ENCODE results near the gene CPNE6.
A peak's percentile ranks its signal among the peaks of the same experiment; 100 is the strongest.

CPNE6 gene

GRCh38 chr14:24093901-24094840 lies 22.8 kb downstream of the CPNE6 start, which contains the start of gene PCK2:
TSS of gene PCK2 (plus strand) at chr14:24094311. CDS start at chr14:24094406, 95 bp downstream.
- H3K4me2 ChIP-seq (ENCODE audit: low read length): peak within 1 kb of the TSS; percentile 100
- H3K27me3 ChIP-seq (ENCODE audit: control insufficient read depth, insufficient read depth, low read length): no peaks in the 10 kb centered on the region
- H3K9ac ChIP-seq: peak within 1 kb of the TSS; percentile 88
- H3K4me3 ChIP-seq (ENCODE audit: low read depth, low read length): peak within 1 kb of the TSS; percentile 95
- TF ChIP-seq CTCF (IDR thresholded peaks at IDR 0.05): peak; percentile 14
- no peaks in the 10 kb centered on the region for H3K9me3 ChIP-seq (ENCODE audit: control insufficient read depth, low read length)
- H2AFZ ChIP-seq: peak within 1 kb of the TSS; percentile 93
- peak within 1 kb of the TSS; percentile 98 for H3K27ac ChIP-seq
- H3K4me1 ChIP-seq: peaks cover 22% of the 10 kb centered on the region
- H3K79me2 ChIP-seq: peaks cover 11% of the 10 kb centered on the region
- no peaks in the 10 kb centered on the region for H3K36me3 ChIP-seq (ENCODE audit: control insufficient read depth, insufficient read depth, low read length)

- no peak for TF ChIP-seq CTCF (IDR thresholded peaks at IDR 0.05)
- H3K36me3 ChIP-seq (ENCODE audit: control insufficient read depth, insufficient read depth, low read length): no peaks in the 10 kb centered on the region
These were observed 23.5 kb downstream of the CPNE6 start for GRCh38 chr14:24094841-24095270.

GRCh38 chr14:24095271-24096068 lies 24.1 kb downstream of the CPNE6 start:
- peak overlapping the region; percentile 98 for H3K27ac ChIP-seq
- no peaks in the 10 kb centered on the region for H3K36me3 ChIP-seq (ENCODE audit: control insufficient read depth, insufficient read depth, low read length)
- peaks cover 11% of the 10 kb centered on the region for H3K79me2 ChIP-seq
- H3K4me1 ChIP-seq: peaks cover 23% of the 10 kb centered on the region
- H3K27me3 ChIP-seq (ENCODE audit: control insufficient read depth, insufficient read depth, low read length): no peaks in the 10 kb centered on the region
- peak overlapping the region; percentile 100 for H3K4me2 ChIP-seq (ENCODE audit: low read length)
- H3K9me3 ChIP-seq (ENCODE audit: control insufficient read depth, low read length): no peaks in the 10 kb centered on the region
- peak overlapping the region; percentile 95 for H3K4me3 ChIP-seq (ENCODE audit: low read depth, low read length)
- peak overlapping the region; percentile 88 for H3K9ac ChIP-seq
- TF ChIP-seq CTCF (IDR thresholded peaks at IDR 0.05): no peak
- peak overlapping the region; percentile 93 for H2AFZ ChIP-seq

More at GRCh38 chr14:24094841-24095270, 23.5 kb downstream of the CPNE6 start:
- Histone ChIP-seq H3K27ac (peak overlapping the region; percentile 98), H3K4me1 (peaks cover 23% of the 10 kb centered on the region), H3K27me3 (ENCODE audit: control insufficient read depth, insufficient read depth, low read length) (no peaks in the 10 kb centered on the region), H3K79me2 (peaks cover 11% of the 10 kb centered on the region), H2AFZ (peak overlapping the region; percentile 93), H3K4me2 (ENCODE audit: low read length) (peak overlapping the region; percentile 100), H3K9me3 (ENCODE audit: control insufficient read depth, low read length) (no peaks in the 10 kb centered on the region), H3K4me3 (ENCODE audit: low read depth, low read length) (peak overlapping the region; percentile 95), H3K9ac (peak overlapping the region; percentile 88)

GRCh38 chr14:24096545-24097181 lies 25.3 kb downstream of the CPNE6 start:
- Histone ChIP-seq H3K79me2 (peaks cover 11% of the 10 kb centered on the region), H3K27ac (peak overlapping the region; percentile 98), H3K4me2 (ENCODE audit: low read length) (no peak overlapping the region), H3K36me3 (ENCODE audit: control insufficient read depth, insufficient read depth, low read length) (no peaks in the 10 kb centered on the region), H3K27me3 (ENCODE audit: control insufficient read depth, insufficient read depth, low read length) (no peaks in the 10 kb centered on the region), H2AFZ (no peak overlapping the region), H3K4me3 (ENCODE audit: low read depth, low read length) (no peak overlapping the region), H3K9me3 (ENCODE audit: control insufficient read depth, low read length) (no peaks in the 10 kb centered on the region), H3K4me1 (peaks cover 23% of the 10 kb centered on the region), H3K9ac (no peak overlapping the region)
- TF ChIP-seq CTCF (IDR thresholded peaks at IDR 0.05): no peak

All from parathyroid adenoma (tissue), 2 donors.